Liver (tissue), 3 donors: ENCODE data around the gene BRD1.

Source experiments
- ATF3 ChIP-seq: IDR thresholded peaks from 2 replicates; pipeline ENCODE4 v1.6.1; 2016; ENCODE audit warnings: antibody characterized with exemption
- CTCF ChIP-seq: fragments of 150-350 bp; IDR thresholded peaks from 2 replicates; pipeline ENCODE4 v1.5.1; 2017; ENCODE audit warnings: improper control_type of control experiment, low read depth, low read length; ENCODE audit not compliant: missing input control
- EGR1 ChIP-seq, 2 donors: IDR thresholded peaks; 2 replicates each; pipeline ENCODE4 v1.6.1; 2016 to 2018; ENCODE audit warnings: antibody characterized with exemption in 2 of 2, low read depth in 2 of 2
- HNF4G ChIP-seq: IDR thresholded peaks from 2 replicates; pipeline ENCODE4 v1.6.1; 2016; ENCODE audit warnings: antibody characterized with exemption
- JUND ChIP-seq, 2 donors: IDR thresholded peaks; 2 replicates each; pipeline ENCODE4 v1.6.1; 2016; ENCODE audit warnings: antibody characterized with exemption in 2 of 2
- MAX ChIP-seq: IDR thresholded peaks from 2 replicates; pipeline ENCODE4 v1.6.1; 2016; ENCODE audit warnings: antibody characterized with exemption
- RAD21 ChIP-seq, 2 donors: IDR thresholded peaks; 2 replicates each; pipeline ENCODE4 v1.6.1; 2016; ENCODE audit warnings: antibody characterized with exemption in 2 of 2, mild to moderate bottlenecking in 2 of 2
- REST ChIP-seq: IDR thresholded peaks from 2 replicates; pipeline ENCODE4 v1.6.1; 2016; ENCODE audit warnings: antibody characterized with exemption, mild to moderate bottlenecking
- SP1 ChIP-seq: IDR thresholded peaks from 2 replicates; pipeline ENCODE4 v1.6.1; 2018; ENCODE audit warnings: antibody characterized with exemption, mild to moderate bottlenecking
- TAF1 ChIP-seq: conservative IDR thresholded peaks from 2 replicates; pipeline ENCODE4 v1.6.1; 2016; ENCODE audit warnings: antibody characterized with exemption, mild to moderate bottlenecking
- donor health status: healthy.
- donor health status: healthy.

GRCh38 chr22:49753276-49753890 lies 74.3 kb downstream of the BRD1 start:
- TF ChIP-seq REST (no peak), EGR1 (IDR thresholded peaks at IDR 0.05; ENCODE audit: low read depth in 2 of 2) (no peak), CTCF (no peak), TAF1 (no peak), JUND (IDR thresholded peaks at IDR 0.05) (no peak), RAD21 (IDR thresholded peaks at IDR 0.05) (no peak), ATF3 (no peak), SP1 (no peak), MAX (no peak), HNF4G (no peak)
